Fibroblast of skin of left biceps (primary cell): ENCODE data around the gene SPG11.
"Not testable (repeated sequence)": the region's sequence is repeated elsewhere in the genome, so short reads cannot be mapped to it uniquely, and the experiment has no call there.

Experiments used
- DNase-seq, 2 experiments: peaks; one replicate each; pipeline ENCODE4 v3.0.0-alpha.2; 2013; ENCODE audit warnings: low read depth in 2 of 2

SPG11 gene

GRCh38 chr15:44633603-44634002 is 29.9 kb downstream of the SPG11 start:
- DNase-seq = no peak

- not testable (repeated sequence) for DNase-seq
Measured at GRCh38 chr15:44625286-44625685, 38.2 kb downstream of the SPG11 start.

GRCh38 chr15:44623178-44623577 is 40.3 kb downstream of the SPG11 start:
- no peak for DNase-seq

GRCh38 chr15:44620081-44620480 is 43.4 kb downstream of the SPG11 start:
- no peak for DNase-seq

- no peak for DNase-seq
Measured at GRCh38 chr15:44616974-44617373, 46.5 kb downstream of the SPG11 start.

GRCh38 chr15:44606740-44607139 is 56.7 kb downstream of the SPG11 start:
- DNase-seq = no peak

GRCh38 chr15:44603126-44603525 is 60.3 kb downstream of the SPG11 start:
- DNase-seq = no peak

GRCh38 chr15:44598892-44599291 is 64.6 kb downstream of the SPG11 start:
- peak in 1 of 2 experiments; percentile 14 for DNase-seq

GRCh38 chr15:44598066-44598465 is 65.4 kb downstream of the SPG11 start:
- DNase-seq = no peak

- DNase-seq = no peak
Measured at GRCh38 chr15:44596511-44597010, 66.9 kb downstream of the SPG11 start.

GRCh38 chr15:44595656-44596510 is 67.6 kb downstream of the SPG11 start:
- DNase-seq = no peak

- DNase-seq = no peak
Measured at GRCh38 chr15:44595246-44595645, 68.2 kb downstream of the SPG11 start.

GRCh38 chr15:44593042-44593736 is 70.3 kb downstream of the SPG11 start:
- DNase-seq = no peak

GRCh38 chr15:44591326-44591725 is 72.1 kb downstream of the SPG11 start:
- DNase-seq = no peak

- no peak for DNase-seq
Measured at GRCh38 chr15:44588541-44588940, 74.9 kb downstream of the SPG11 start.

GRCh38 chr15:44585633-44586032 is 77.8 kb downstream of the SPG11 start:
- no peak for DNase-seq

- no peak for DNase-seq
Measured at GRCh38 chr15:44584162-44584749, 79.2 kb downstream of the SPG11 start.

- DNase-seq = no peak
Measured at GRCh38 chr15:44580105-44580504, 83.4 kb downstream of the SPG11 start.

- DNase-seq = no peak
Measured at GRCh38 chr15:44574734-44575133, 88.7 kb downstream of the SPG11 start.

- no peak for DNase-seq
Measured at GRCh38 chr15:44573386-44573785, 90.1 kb downstream of the SPG11 start.

GRCh38 chr15:44570361-44570760 is 93.1 kb downstream of the SPG11 start:
- no peak for DNase-seq

GRCh38 chr15:44569316-44569715 is 94.1 kb downstream of the SPG11 start:
- DNase-seq = no peak

GRCh38 chr15:44568338-44568737 is 95.1 kb downstream of the SPG11 start:
- no peak for DNase-seq
